ENCODE data around the gene VAPA. TPM values are rescaled to one million over a fixed set of nuclear protein-coding genes. Genes with fewer than 3 reads are reported as not detected.

The VAPA gene
- polyA plus RNA-seq, 3 donors, result 106 to 393 (median 334) TPM

DNA sequence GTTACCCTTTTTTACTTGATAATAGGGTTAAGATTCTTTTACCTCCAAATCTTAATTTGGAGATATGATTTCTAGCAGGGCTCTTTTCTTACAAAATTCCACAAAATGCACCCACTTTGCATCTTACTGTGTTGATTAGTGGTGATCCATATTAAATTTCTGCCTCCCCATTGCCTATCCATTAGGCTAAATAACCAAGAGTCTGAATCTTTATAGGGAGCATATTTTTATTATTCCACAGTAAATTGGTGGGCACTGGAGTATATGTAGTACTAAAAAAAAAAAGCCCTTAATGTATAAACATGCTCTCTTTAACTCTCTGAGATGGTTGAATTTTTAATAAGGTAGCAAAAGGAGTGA, 36.2 kb upstream of the VAPA start:
- Mint-ChIP-seq H3K36me3 (no peaks in the 10 kb centered on the region), H3K4me3 (no peak overlapping the region), H3K27me3 (ENCODE audit: low read depth in 3 of 3) (peaks cover 0 to 2% (median 2%) of the 10 kb centered on the region in 3 donors), H3K27ac (no peak overlapping the region), H3K9me3 (no peaks in the 10 kb centered on the region), H3K4me1 (peaks cover 4% of the 10 kb centered on the region)
- Histone ChIP-seq H3K27me3 (ENCODE audit: control insufficient read depth in 2 of 2, insufficient read depth in 2 of 2, low read length in 2 of 2) (no peaks in the 10 kb centered on the region), H3K4me3 (replicated peaks in 1 of 3; ENCODE audit: low read depth in 2 of 3, low read length in 3 of 3) (no peak overlapping the region), H3K36me3 (replicated peaks in 1 of 2; ENCODE audit: control insufficient read depth in 1 of 2, insufficient read depth in 2 of 2, low read length in 2 of 2) (no peaks in the 10 kb centered on the region), H2AFZ (ENCODE audit: insufficient read depth, low read depth, low read length, poor library complexity, severe bottlenecking) (no peak overlapping the region), H3K27ac (ENCODE audit: low read depth in 1 of 2, low read length in 2 of 2) (no peak overlapping the region), H3K4me2 (replicated peaks; ENCODE audit: extremely low read depth, low read length, poor library complexity, severe bottlenecking) (no peak overlapping the region), H3K9ac (ENCODE audit: insufficient read depth, low read length, poor library complexity, severe bottlenecking) (no peak overlapping the region), H3K79me2 (ENCODE audit: insufficient read depth, low read length) (no peaks in the 10 kb centered on the region), H4K20me1 (ENCODE audit: insufficient read depth, low read length) (no peaks in the 10 kb centered on the region), H3K4me1 (ENCODE audit: control insufficient read depth in 1 of 2, insufficient read depth in 2 of 2, low read length in 2 of 2) (no peaks in the 10 kb centered on the region), H3K9me3 (replicated peaks in 1 of 2; ENCODE audit: control insufficient read depth in 1 of 2, insufficient read depth in 1 of 2, low read length in 2 of 2) (no peaks in the 10 kb centered on the region)
- TF ChIP-seq, protein P1, sequence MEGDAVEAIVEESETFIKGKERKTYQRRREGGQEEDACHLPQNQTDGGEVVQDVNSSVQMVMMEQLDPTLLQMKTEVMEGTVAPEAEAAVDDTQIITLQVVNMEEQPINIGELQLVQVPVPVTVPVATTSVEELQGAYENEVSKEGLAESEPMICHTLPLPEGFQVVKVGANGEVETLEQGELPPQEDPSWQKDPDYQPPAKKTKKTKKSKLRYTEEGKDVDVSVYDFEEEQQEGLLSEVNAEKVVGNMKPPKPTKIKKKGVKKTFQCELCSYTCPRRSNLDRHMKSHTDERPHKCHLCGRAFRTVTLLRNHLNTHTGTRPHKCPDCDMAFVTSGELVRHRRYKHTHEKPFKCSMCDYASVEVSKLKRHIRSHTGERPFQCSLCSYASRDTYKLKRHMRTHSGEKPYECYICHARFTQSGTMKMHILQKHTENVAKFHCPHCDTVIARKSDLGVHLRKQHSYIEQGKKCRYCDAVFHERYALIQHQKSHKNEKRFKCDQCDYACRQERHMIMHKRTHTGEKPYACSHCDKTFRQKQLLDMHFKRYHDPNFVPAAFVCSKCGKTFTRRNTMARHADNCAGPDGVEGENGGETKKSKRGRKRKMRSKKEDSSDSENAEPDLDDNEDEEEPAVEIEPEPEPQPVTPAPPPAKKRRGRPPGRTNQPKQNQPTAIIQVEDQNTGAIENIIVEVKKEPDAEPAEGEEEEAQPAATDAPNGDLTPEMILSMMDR (IDR thresholded peaks at IDR 0.05), result no peak
- intact Hi-C loops (cut with micrococcal nuclease), result no loop called here
- DNase-seq, result no peak

DNA sequence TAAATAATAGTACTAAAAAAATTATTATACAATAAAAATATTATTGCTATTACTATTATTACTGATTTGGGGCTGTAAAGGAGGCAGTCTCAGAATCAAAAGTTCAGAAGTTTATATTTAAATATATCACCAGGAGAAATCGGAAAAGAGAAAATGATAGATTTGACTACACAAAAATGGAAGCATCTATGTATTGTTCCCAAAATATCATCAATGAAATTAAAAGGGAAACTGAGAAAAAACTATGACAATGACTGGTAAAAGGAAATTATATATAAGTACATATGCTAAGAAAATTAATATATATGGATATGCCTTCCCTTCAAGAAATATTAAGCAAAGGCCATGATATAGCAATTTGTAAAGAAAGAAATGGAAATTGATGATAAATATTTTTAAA, 35.7 kb upstream of the VAPA start:
- Histone ChIP-seq H3K27ac (ENCODE audit: low read depth in 1 of 2, low read length in 2 of 2) (no peak overlapping the region), H3K4me1 (ENCODE audit: control insufficient read depth in 1 of 2, insufficient read depth in 2 of 2, low read length in 2 of 2) (no peaks in the 10 kb centered on the region), H3K27me3 (ENCODE audit: control insufficient read depth in 2 of 2, insufficient read depth in 2 of 2, low read length in 2 of 2) (no peaks in the 10 kb centered on the region), H3K36me3 (replicated peaks in 1 of 2; ENCODE audit: control insufficient read depth in 1 of 2, insufficient read depth in 2 of 2, low read length in 2 of 2) (no peaks in the 10 kb centered on the region), H3K9ac (ENCODE audit: insufficient read depth, low read length, poor library complexity, severe bottlenecking) (no peak overlapping the region), H2AFZ (ENCODE audit: insufficient read depth, low read depth, low read length, poor library complexity, severe bottlenecking) (no peak overlapping the region), H4K20me1 (ENCODE audit: insufficient read depth, low read length) (no peaks in the 10 kb centered on the region), H3K79me2 (ENCODE audit: insufficient read depth, low read length) (no peaks in the 10 kb centered on the region), H3K4me2 (replicated peaks; ENCODE audit: extremely low read depth, low read length, poor library complexity, severe bottlenecking) (no peak overlapping the region), H3K4me3 (replicated peaks in 1 of 3; ENCODE audit: low read depth in 2 of 3, low read length in 3 of 3) (no peak overlapping the region), H3K9me3 (replicated peaks in 1 of 2; ENCODE audit: control insufficient read depth in 1 of 2, insufficient read depth in 1 of 2, low read length in 2 of 2) (no peaks in the 10 kb centered on the region)
- no peak overlapping the region for H3K27ac Mint-ChIP-seq
- no peaks in the 10 kb centered on the region for H3K9me3 Mint-ChIP-seq
- no peaks in the 10 kb centered on the region for H3K36me3 Mint-ChIP-seq
- TF ChIP-seq, protein P1 (IDR thresholded peaks at IDR 0.05), result no peak
- no CpG with 5 or more reads among the region's 1 CpG for WGBS (ENCODE audit: insufficient coverage)
- no peak for DNase-seq
- H3K27me3 Mint-ChIP-seq (ENCODE audit: low read depth in 3 of 3), result peaks cover 0 to 2% (median 2%) of the 10 kb centered on the region in 3 donors
- intact Hi-C loops (cut with micrococcal nuclease), result no loop called here
- H3K4me1 Mint-ChIP-seq, result peaks cover 4% of the 10 kb centered on the region
- H3K4me3 Mint-ChIP-seq, result no peak overlapping the region

All from CD14-positive monocyte (primary cell).